ENCODE measurements around the gene TAC3.
"Not testable (repeated sequence)": the region's sequence is repeated elsewhere in the genome, so short reads cannot be mapped to it uniquely, and the experiment has no call there.

DNA sequence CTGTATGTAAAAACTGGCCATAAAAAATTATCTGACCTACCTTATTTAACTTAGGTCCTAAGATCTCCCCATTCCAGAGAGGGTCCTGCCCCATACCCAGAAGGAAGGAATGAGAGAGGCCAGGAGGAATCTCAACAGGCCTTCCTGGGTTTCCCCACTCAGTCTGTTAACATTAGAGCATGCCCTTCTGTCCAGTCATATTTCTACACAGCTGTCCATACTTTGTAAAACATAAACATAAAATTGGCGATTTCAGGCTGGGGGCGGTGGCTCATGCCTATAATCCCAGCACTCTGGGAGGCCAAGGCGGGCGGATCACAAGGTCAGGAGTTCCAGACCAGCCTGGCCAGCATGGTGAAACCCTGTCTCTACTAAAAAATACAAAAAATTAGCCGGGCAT, 6.0 kb upstream of the TAC3 start:
- TF ChIP-seq, protein P1, sequence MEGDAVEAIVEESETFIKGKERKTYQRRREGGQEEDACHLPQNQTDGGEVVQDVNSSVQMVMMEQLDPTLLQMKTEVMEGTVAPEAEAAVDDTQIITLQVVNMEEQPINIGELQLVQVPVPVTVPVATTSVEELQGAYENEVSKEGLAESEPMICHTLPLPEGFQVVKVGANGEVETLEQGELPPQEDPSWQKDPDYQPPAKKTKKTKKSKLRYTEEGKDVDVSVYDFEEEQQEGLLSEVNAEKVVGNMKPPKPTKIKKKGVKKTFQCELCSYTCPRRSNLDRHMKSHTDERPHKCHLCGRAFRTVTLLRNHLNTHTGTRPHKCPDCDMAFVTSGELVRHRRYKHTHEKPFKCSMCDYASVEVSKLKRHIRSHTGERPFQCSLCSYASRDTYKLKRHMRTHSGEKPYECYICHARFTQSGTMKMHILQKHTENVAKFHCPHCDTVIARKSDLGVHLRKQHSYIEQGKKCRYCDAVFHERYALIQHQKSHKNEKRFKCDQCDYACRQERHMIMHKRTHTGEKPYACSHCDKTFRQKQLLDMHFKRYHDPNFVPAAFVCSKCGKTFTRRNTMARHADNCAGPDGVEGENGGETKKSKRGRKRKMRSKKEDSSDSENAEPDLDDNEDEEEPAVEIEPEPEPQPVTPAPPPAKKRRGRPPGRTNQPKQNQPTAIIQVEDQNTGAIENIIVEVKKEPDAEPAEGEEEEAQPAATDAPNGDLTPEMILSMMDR (IDR thresholded peaks at IDR 0.05) = not testable (repeated sequence)
- not testable (repeated sequence) for TF ChIP-seq POLR2A, POLR2AphosphoS5 (IDR thresholded peaks at IDR 0.05)

Data from prostate gland (tissue), 2 donors.